Peyer's patch (tissue), 4 donors: ENCODE measurements around the gene NRXN3. TPM values are rescaled to one million over a fixed set of nuclear protein-coding genes. Genes with fewer than 3 reads are reported as not detected.

ENCODE experiments used
- DNase-seq, 3 donors: peaks; one replicate each; pipeline ENCODE4 v3.0.0-alpha.2; 2017 to 2019
- H3K27ac ChIP-seq, 4 donors: fragments of 200-600 bp; sonication (generic); one replicate each; pipeline ENCODE4 v1.5.1; 2016 to 2019
- H3K27me3 ChIP-seq, 2 donors: fragments of 200-600 bp; sonication (generic); one replicate each; pipeline ENCODE4 v1.5.1; 2019
- H3K36me3 ChIP-seq, 3 donors: fragments of 200-600 bp; sonication (generic); one replicate each; pipeline ENCODE4 v1.5.1; 2016 to 2019
- H3K4me1 ChIP-seq, 4 donors: fragments of 200-600 bp; sonication (generic); one replicate each; pipeline ENCODE4 v1.5.1; 2016 to 2019
- H3K4me3 ChIP-seq, 4 donors: fragments of 200-600 bp; sonication (generic); 1 replicate in 3 of 4; 2 replicates in 1 of 4; pipeline ENCODE4 v1.5.1; 2016 to 2019; ENCODE audit warnings: mild to moderate bottlenecking in 1 of 4
- H3K9me3 ChIP-seq, 4 donors: fragments of 200-600 bp; sonication (generic); one replicate each; pipeline ENCODE4 v1.5.1; 2016 to 2019; ENCODE audit warnings: mild to moderate bottlenecking in 1 of 4
- POLR2A ChIP-seq, 2 donors: fragments of 450-650 bp; IDR thresholded peaks; one replicate each; pipeline ENCODE4 v1.5.1; 2017; ENCODE audit warnings: antibody characterized with exemption in 2 of 2, mild to moderate bottlenecking in 2 of 2, moderate library complexity in 2 of 2
- total RNA-seq, 4 donors: library from RNA; depleted of rRNA; stranded (reverse); fragments of >200 nt; gene quantifications; one replicate each; pipeline ENCODE4 v1.1.0, GENCODE V29; 2016
- TF ChIP-seq, protein P1 (sequence below), 6 experiments: fragments of 450-650 bp in 4 of 6; fragments of 200-600 bp in 2 of 6; sonication (generic) in 1 of 6; IDR thresholded peaks; one replicate each; pipeline ENCODE4 v1.5.1; 2017 to 2019; ENCODE audit warnings: antibody characterized with exemption in 6 of 6, mild to moderate bottlenecking in 3 of 6, moderate library complexity in 1 of 6

The NRXN3 gene
- total RNA-seq, 4 donors from 2014 or later: 1.6 to 10.2 (median 4.4) TPM

DNA sequence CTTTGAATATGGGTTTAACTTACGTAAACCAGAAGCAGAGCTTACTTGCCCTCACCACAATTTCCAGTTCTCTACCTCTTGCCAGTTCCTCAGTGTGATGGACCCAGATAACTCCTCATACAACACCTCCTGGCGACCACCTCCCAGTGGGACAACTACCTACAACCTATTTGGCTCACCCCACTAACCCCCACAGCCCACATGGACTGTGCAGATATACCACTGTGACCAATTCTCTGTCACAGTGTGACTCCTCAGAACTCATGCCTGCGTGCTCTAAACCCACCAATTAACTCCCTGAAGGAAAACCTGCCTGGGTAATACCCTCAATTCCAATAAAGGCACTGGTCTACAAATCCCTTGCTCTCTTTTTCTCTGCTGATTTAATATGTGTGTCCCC lies 1729.4 kb downstream of the NRXN3 start:
- no peak overlapping the region for H3K27ac ChIP-seq
- H3K36me3 ChIP-seq: no peaks in the 10 kb centered on the region
- DNase-seq: no peak
- H3K4me1 ChIP-seq: no peaks in the 10 kb centered on the region
- H3K4me3 ChIP-seq: no peak overlapping the region
- TF ChIP-seq POLR2A (IDR thresholded peaks at IDR 0.05): no peak
- TF ChIP-seq, protein P1, sequence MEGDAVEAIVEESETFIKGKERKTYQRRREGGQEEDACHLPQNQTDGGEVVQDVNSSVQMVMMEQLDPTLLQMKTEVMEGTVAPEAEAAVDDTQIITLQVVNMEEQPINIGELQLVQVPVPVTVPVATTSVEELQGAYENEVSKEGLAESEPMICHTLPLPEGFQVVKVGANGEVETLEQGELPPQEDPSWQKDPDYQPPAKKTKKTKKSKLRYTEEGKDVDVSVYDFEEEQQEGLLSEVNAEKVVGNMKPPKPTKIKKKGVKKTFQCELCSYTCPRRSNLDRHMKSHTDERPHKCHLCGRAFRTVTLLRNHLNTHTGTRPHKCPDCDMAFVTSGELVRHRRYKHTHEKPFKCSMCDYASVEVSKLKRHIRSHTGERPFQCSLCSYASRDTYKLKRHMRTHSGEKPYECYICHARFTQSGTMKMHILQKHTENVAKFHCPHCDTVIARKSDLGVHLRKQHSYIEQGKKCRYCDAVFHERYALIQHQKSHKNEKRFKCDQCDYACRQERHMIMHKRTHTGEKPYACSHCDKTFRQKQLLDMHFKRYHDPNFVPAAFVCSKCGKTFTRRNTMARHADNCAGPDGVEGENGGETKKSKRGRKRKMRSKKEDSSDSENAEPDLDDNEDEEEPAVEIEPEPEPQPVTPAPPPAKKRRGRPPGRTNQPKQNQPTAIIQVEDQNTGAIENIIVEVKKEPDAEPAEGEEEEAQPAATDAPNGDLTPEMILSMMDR (IDR thresholded peaks at IDR 0.05): no peak
- H3K9me3 ChIP-seq: no peaks in the 10 kb centered on the region
- no peaks in the 10 kb centered on the region for H3K27me3 ChIP-seq

DNA sequence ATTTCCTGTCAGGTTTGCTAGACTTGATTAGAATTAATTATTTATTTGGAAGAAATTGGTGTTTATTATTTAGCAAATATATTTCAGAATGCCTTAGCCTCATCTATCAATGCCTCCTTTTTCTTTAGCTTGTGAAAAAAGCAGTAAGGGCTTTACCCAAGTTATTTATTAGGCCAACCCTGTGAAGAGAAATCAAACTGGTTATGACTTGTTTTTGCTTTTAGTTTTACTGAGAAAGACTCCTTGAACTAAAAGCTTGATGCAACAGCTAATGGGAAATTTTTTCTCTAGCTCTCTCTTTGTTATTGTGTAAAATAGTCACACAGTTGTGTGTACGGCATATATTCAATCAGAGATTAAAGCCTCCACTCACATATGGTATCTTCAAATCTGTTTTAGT lies 1734.3 kb downstream of the NRXN3 start:
- H3K4me3 ChIP-seq: no peak overlapping the region
- no peak for TF ChIP-seq POLR2A (IDR thresholded peaks at IDR 0.05)
- TF ChIP-seq, protein P1 (IDR thresholded peaks at IDR 0.05): no peak
- H3K9me3 ChIP-seq: no peaks in the 10 kb centered on the region
- H3K4me1 ChIP-seq: no peaks in the 10 kb centered on the region
- H3K27ac ChIP-seq: no peak overlapping the region
- no peaks in the 10 kb centered on the region for H3K36me3 ChIP-seq
- no peak for DNase-seq
- H3K27me3 ChIP-seq: no peaks in the 10 kb centered on the region

DNA sequence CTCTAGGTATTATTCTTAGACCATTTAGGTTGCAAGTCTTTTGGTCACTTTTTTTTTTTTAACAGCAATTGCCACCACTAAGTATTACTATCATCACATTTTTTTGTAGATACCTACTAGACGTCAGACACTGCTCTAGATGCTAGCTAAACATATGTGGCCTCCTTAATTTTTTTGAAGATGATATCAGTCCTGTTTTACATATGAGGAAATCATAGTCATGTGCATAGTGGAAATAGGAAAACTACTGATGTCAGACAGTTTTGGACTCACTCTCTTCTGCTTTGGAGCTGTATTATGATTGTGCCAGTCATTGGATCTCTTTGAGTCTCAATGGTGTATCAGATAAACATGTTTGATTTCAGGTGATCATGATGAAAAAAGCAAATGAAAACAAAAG lies 1736.8 kb downstream of the NRXN3 start:
- no peak for DNase-seq
- no peak overlapping the region for H3K4me3 ChIP-seq
- no peaks in the 10 kb centered on the region for H3K36me3 ChIP-seq
- no peaks in the 10 kb centered on the region for H3K4me1 ChIP-seq
- H3K27me3 ChIP-seq: no peaks in the 10 kb centered on the region
- TF ChIP-seq, protein P1 (IDR thresholded peaks at IDR 0.05): no peak
- no peak for TF ChIP-seq POLR2A (IDR thresholded peaks at IDR 0.05)
- no peak overlapping the region for H3K27ac ChIP-seq
- H3K9me3 ChIP-seq: no peaks in the 10 kb centered on the region

DNA sequence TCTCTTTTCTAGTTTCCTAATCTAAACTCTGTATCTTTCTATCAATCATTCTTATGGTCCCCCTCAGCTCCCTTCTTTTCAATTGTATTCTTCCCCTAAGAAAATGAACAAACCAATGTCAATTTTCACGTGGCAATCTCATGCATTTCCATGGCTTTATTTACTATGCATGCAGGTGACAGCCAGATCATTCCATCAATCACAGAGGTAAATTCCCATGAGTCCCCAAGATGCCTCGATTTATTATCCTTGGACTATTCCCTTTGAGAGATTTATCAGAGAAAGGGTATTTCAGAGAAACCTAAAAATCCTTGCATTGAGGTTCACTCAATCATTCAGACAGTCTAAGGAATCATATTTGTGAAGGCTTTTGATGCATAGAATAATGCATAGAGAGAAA lies 1739.9 kb downstream of the NRXN3 start:
- no peak for DNase-seq
- no peaks in the 10 kb centered on the region for H3K4me1 ChIP-seq
- no peak overlapping the region for H3K4me3 ChIP-seq
- H3K27ac ChIP-seq: no peak overlapping the region
- H3K9me3 ChIP-seq: no peaks in the 10 kb centered on the region
- no peaks in the 10 kb centered on the region for H3K27me3 ChIP-seq
- H3K36me3 ChIP-seq: no peaks in the 10 kb centered on the region
- no peak for TF ChIP-seq POLR2A (IDR thresholded peaks at IDR 0.05)
- TF ChIP-seq, protein P1 (IDR thresholded peaks at IDR 0.05): no peak

DNA sequence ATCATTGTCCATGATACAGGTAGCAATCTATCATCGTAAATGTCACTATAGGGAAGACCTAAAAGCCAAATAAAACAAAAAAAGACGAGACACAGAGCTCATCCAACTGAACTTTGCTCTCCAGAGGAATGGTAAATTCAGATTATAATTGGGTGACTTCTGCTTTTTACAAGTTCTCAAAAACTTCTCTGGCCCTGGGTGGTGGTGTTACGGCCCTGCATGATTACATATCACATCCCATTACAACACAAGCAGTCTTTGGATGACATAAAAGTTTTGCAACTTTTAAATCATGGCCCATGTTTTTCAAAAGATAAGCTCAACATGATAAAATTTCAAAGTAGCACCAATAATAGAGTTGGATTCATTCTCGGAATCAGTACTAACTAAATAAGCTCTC lies 1741.6 kb downstream of the NRXN3 start:
- Histone ChIP-seq H3K4me3 (no peak overlapping the region), H3K9me3 (no peaks in the 10 kb centered on the region), H3K27me3 (no peaks in the 10 kb centered on the region), H3K36me3 (no peaks in the 10 kb centered on the region), H3K4me1 (no peaks in the 10 kb centered on the region), H3K27ac (no peak overlapping the region)
- TF ChIP-seq, protein P1 (IDR thresholded peaks at IDR 0.05): no peak
- TF ChIP-seq POLR2A (IDR thresholded peaks at IDR 0.05): no peak
- DNase-seq: no peak

DNA sequence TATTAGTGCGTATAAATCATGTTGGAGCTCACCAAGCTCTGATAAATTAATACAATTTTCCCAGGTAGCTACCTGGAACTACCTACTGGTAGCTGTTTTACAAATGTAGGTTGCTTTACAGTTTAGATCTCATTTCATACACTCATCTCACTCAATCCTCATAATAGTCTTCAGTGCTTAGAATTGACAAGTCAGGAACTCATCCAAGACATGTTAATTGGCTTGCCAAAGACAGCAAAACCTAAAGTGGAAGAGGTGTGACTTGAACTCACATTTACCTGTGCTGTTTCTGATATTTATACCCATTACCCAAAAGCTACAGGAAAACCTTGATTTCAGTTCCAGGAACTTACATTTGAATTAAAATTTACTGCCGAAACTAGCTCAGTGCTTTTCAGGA lies 1744.4 kb downstream of the NRXN3 start:
- Histone ChIP-seq H3K9me3 (no peaks in the 10 kb centered on the region), H3K4me3 (no peak overlapping the region), H3K27ac (no peak overlapping the region), H3K4me1 (no peaks in the 10 kb centered on the region), H3K27me3 (no peaks in the 10 kb centered on the region), H3K36me3 (no peaks in the 10 kb centered on the region)
- DNase-seq: no peak
- TF ChIP-seq, protein P1 (IDR thresholded peaks at IDR 0.05): no peak
- no peak for TF ChIP-seq POLR2A (IDR thresholded peaks at IDR 0.05)
